Retinal pigment epithelial cell (primary cell): Measurements from ENCODE around the gene CDKN3.
"Not testable (repeated sequence)": the region's sequence is repeated elsewhere in the genome, so short reads cannot be mapped to it uniquely, and the experiment has no call there.

Experiments used
- DNase-seq: peaks from one replicate; pipeline ENCODE4 v3.0.0-alpha.2; 2010; ENCODE audit warnings: low read depth
- H3K4me3 ChIP-seq: 2 replicates; pipeline ENCODE4 v1.5.1; 2011; ENCODE audit warnings: mild to moderate bottlenecking, low read length, control low read depth, moderate library complexity
- CTCF ChIP-seq: conservative IDR thresholded peaks from 2 replicates; pipeline ENCODE4 v1.5.1; 2011; ENCODE audit warnings: low read depth, low read length, control low read depth, inconsistent platforms

CDKN3 gene

GRCh38 chr14:54457609-54457996 lies 60.8 kb downstream of the CDKN3 start:
- TF ChIP-seq CTCF, result no peak
- no peak overlapping the region for H3K4me3 ChIP-seq
- no peak for DNase-seq

DNA sequence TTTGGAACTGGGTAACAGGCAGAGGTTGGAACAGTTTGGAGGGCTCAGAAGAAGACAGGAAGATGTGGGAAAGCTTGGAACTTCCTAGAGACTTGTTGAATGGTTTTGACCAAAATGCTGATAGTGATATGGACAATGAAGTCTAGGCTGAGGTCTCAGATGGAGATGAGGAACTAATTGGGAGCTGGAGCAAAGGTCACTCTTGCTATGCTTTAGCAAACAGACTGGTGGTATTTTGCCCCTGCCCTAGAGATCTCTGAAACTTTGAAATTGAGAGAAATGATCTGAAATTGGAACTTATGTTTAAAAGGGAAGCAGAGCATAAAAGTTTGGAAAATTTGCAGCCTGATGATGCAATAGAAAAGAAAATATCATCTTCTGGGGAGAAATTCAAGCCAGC lies 61.7 kb downstream of the CDKN3 start:
- not testable (repeated sequence) for DNase-seq, H3K4me3 ChIP-seq

DNA sequence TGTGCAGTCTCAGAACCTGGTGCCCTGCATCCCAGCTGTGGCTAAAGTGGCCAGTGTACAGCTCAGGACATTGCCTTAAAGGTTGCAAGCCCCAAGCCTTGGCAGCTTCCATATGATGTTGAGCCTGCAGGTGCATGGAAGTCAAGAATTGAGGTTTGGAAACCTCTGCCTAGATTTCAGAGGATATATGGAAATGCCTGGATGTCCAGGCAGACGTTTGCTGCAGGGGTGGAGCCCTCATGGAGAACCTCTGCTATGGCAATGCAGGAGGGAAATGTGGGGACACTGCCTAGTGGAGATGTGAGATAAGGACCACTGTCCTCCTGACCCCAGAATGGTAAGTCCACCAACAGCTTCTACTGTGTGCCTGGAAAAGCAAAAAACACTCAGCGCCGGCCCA lies 62.3 kb downstream of the CDKN3 start:
- TF ChIP-seq CTCF, result no peak
- DNase-seq, result no peak

DNA sequence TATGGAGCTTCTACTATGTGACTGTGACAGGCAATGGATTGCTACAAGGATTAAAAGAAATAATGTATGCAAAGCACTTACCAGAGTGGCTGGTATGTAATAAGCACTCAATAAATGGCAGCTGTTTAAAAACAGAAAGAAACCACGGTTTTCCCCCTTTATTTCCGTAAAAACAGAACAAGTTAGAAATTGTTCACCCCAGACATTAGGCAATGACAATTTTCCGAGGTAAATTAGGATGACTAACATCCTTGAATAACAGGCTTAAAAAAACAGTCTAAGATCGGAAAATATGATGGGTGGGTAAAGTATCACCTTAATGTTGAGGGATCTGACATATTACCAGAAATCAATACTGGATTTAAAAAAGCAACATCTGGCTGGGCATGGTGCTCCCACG lies 65.2 kb downstream of the CDKN3 start:
- TF ChIP-seq CTCF, result no peak
- no peak for DNase-seq
- H3K4me3 ChIP-seq, result no peak overlapping the region

More for the DNA sequence above, 62.3 kb downstream of the CDKN3 start:
- H3K4me3 ChIP-seq, result no peak overlapping the region

- no peak for TF ChIP-seq CTCF
- no peak for DNase-seq
These were observed 68.8 kb downstream of the CDKN3 start for GRCh38 chr14:54465654-54466053.

GRCh38 chr14:54467280-54467679 lies 70.5 kb downstream of the CDKN3 start:
- no peak overlapping the region for H3K4me3 ChIP-seq
- no peak for TF ChIP-seq CTCF
- DNase-seq, result no peak

More at GRCh38 chr14:54465654-54466053, 68.8 kb downstream of the CDKN3 start:
- H3K4me3 ChIP-seq, result no peak overlapping the region
